Esophagus muscularis mucosa (tissue), 4 donors: ENCODE measurements around the gene CLIC3. TPM values are rescaled to one million over a fixed set of nuclear protein-coding genes. Genes with fewer than 3 reads are reported as not detected.

ENCODE experiments used
- DNase-seq: peaks from one replicate; pipeline ENCODE4 v3.0.0-alpha.2; 2017; ENCODE audit errors: extremely low spot score
- H3K27ac ChIP-seq, 4 donors: fragments of 200-600 bp; sonication (generic); replicated peaks in 1 of 4; 1 replicate in 3 of 4; 2 replicates in 1 of 4; pipeline ENCODE4 v1.5.1; 2016 to 2019; ENCODE audit warnings: mild to moderate bottlenecking in 1 of 4
- H3K27me3 ChIP-seq, 4 donors: fragments of 200-600 bp; sonication (generic); one replicate each; pipeline versions ENCODE4 v1.5.1 to v1.6.0; 2016 to 2019
- H3K36me3 ChIP-seq, 4 donors: fragments of 200-600 bp; sonication (generic); one replicate each; pipeline ENCODE4 v1.5.1; 2016 to 2019
- H3K4me1 ChIP-seq, 4 donors: fragments of 200-600 bp; sonication (generic); one replicate each; pipeline ENCODE4 v1.5.1; 2016 to 2019
- H3K4me3 ChIP-seq, 4 donors: fragments of 200-600 bp; sonication (generic); 1 replicate in 2 of 4; 2 replicates in 2 of 4; pipeline ENCODE4 v1.5.1; 2016 to 2019; ENCODE audit warnings: mild to moderate bottlenecking in 4 of 4, moderate library complexity in 1 of 4
- H3K9me3 ChIP-seq, 4 donors: fragments of 200-600 bp; sonication (generic); 1 replicate in 3 of 4; 2 replicates in 1 of 4; pipeline ENCODE4 v1.5.1; 2016 to 2019
- EP300 ChIP-seq: sonication (generic); formaldehyde crosslinking; IDR thresholded peaks from one replicate; pipeline ENCODE4 v1.6.1; 2017; ENCODE audit warnings: antibody characterized with exemption
- POLR2A ChIP-seq: fragments of 450-650 bp; IDR thresholded peaks from one replicate; pipeline ENCODE4 v1.6.1; 2017; ENCODE audit warnings: antibody characterized with exemption, moderate library complexity, mild to moderate bottlenecking, low read depth
- POLR2AphosphoS5 ChIP-seq, 2 donors: sonication (generic); formaldehyde crosslinking; IDR thresholded peaks; one replicate each; pipeline ENCODE4 v1.6.1; 2017; ENCODE audit warnings: antibody characterized with exemption in 2 of 2
- whole genome bisulfite sequencing: methylation state at CpG from one replicate; pipeline ENCODE4 v1.1.5; 2018; 5-methylcytosine and 5-hydroxymethylcytosine counted together
- intact Hi-C: fragments of 100-400 bp; cut with DNase I; formaldehyde crosslinking; loops from one replicate; pipeline ENCODE4 v1.15.1; 2023
- total RNA-seq, 4 donors: library from RNA; depleted of rRNA; stranded (reverse); fragments of >200 nt; gene quantifications; one replicate each; pipeline versions ENCODE4 v1.1.0 to v1.2.1, GENCODE V29; 2016
- TF ChIP-seq, protein P1 (sequence below), 3 experiments: fragments of 200-600 bp in 2 of 3; fragments of 450-650 bp in 1 of 3; sonication (generic) in 2 of 3; IDR thresholded peaks; one replicate each; pipeline ENCODE4 v1.5.1; 2017 to 2019; ENCODE audit warnings: antibody characterized with exemption in 3 of 3, mild to moderate bottlenecking in 2 of 3, moderate library complexity in 1 of 3

Gene CLIC3
- total RNA-seq, 4 donors from 2014 or later = 1.4 to 2.5 TPM; not detected in 2

DNA sequence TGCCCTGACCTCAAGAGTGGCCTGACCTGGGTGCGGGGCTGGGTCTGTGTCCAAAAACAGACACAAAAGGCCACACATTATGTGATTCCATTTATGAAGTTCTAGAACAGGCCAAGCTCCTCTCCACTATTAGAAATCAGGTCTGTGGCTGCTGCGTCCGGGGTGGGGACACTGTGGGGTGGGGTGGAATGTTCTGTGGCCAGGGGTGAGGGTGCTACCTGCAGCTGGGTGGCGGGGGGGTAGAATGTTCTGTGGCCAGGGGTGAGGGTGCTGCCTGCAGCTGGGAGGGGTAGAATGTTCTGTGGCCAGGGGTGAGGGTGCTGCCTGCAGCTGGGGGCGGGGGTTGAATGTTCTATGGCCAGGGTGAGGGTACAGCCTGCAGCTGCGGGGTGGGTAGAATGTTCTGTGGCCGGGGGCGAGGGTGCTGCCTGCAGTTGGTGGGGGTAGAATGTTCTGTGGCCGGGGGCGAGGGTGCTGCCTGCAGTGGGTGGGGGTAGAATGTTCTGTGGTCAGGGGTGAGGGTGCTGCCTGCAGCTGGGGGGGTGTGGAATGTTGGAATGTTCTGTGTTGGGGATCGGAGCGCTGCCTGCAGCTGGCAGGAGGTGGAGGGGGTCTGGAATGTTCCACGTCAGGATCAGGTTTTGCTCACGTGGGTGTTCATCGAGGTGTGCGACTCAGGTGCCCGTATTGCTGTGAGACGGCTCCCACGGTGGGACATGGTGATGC, 36.0 kb downstream of the CLIC3 start:
- Histone ChIP-seq H3K36me3 (no peaks in the 10 kb centered on the region), H3K27me3 (peaks cover 0 to 27% (median 0%) of the 10 kb centered on the region in 4 donors), H3K4me3 (no peak overlapping the region), H3K4me1 (peaks cover 6 to 16% (median 12%) of the 10 kb centered on the region in 4 donors), H3K9me3 (no peaks in the 10 kb centered on the region), H3K27ac (no peak overlapping the region)
- intact Hi-C loops = no loop called here
- DNase-seq = no peak
- 83% methylated on average over 19 of the region's 19 CpGs for WGBS
- TF ChIP-seq EP300 (no peak), POLR2AphosphoS5 (IDR thresholded peaks at IDR 0.05) (no peak), POLR2A (no peak)
- TF ChIP-seq, protein P1, sequence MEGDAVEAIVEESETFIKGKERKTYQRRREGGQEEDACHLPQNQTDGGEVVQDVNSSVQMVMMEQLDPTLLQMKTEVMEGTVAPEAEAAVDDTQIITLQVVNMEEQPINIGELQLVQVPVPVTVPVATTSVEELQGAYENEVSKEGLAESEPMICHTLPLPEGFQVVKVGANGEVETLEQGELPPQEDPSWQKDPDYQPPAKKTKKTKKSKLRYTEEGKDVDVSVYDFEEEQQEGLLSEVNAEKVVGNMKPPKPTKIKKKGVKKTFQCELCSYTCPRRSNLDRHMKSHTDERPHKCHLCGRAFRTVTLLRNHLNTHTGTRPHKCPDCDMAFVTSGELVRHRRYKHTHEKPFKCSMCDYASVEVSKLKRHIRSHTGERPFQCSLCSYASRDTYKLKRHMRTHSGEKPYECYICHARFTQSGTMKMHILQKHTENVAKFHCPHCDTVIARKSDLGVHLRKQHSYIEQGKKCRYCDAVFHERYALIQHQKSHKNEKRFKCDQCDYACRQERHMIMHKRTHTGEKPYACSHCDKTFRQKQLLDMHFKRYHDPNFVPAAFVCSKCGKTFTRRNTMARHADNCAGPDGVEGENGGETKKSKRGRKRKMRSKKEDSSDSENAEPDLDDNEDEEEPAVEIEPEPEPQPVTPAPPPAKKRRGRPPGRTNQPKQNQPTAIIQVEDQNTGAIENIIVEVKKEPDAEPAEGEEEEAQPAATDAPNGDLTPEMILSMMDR (IDR thresholded peaks at IDR 0.05) = no peak

DNA sequence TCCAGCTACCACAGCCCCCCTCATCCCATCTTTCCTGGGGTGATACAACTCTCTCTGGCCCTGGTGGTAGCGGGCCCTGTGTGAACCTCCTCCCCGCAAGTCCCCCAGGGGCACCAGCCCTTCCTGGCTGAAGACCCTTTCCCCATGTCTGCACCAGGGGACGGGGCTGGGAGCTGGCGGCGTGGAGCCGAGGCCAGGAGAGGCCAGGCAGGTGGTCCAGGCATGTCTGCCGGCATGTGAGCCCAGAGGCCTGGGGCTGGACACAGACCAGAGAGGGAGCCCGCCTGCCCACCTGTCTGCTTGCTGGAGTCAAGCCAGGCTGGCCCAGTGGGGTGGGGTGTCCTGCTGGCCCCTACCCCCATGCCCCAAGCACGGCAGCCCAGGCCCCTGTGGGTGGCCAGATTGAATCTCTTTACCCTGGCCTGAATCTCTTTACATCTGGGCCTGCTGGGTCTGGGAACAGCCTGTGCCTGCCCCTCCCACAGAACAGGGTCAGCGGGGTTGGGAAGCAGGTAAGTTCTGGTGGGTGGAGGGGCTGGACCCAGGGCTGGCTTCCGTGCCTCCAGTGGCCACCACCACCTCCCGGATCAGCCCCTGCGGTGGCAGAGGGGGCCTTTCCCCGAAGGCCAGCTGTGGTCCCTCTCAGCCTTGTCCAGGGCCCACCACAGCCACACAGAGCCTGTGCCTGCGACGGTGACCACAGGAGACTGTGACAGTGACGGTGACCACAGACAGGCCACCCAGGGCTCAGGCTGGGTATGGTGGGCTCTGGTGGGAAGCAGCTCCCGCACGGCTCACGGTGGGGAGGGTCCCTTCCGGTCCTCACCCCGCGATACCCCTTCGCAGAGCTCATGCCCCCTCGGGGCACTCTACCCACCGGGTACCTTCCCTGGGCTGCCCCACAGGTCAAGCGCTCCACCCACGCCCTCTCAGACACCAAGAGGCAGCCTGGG, 37.2 kb downstream of the CLIC3 start:
- intact Hi-C loops = no loop called here
- H3K9me3 ChIP-seq = no peaks in the 10 kb centered on the region
- H3K36me3 ChIP-seq = no peaks in the 10 kb centered on the region
- H3K27me3 ChIP-seq = peaks cover 0 to 21% (median 0%) of the 10 kb centered on the region in 4 donors
- H3K4me1 ChIP-seq = peaks cover 3 to 10% (median 5%) of the 10 kb centered on the region in 4 donors
- no peak for DNase-seq
- H3K4me3 ChIP-seq = no peak overlapping the region
- no peak overlapping the region for H3K27ac ChIP-seq
- 89% methylated on average over 21 of the region's 28 CpGs for WGBS
- TF ChIP-seq, protein P1 (IDR thresholded peaks at IDR 0.05) = no peak
- TF ChIP-seq POLR2AphosphoS5 (IDR thresholded peaks at IDR 0.05) = no peak
- no peak for TF ChIP-seq EP300
- no peak for TF ChIP-seq POLR2A

DNA sequence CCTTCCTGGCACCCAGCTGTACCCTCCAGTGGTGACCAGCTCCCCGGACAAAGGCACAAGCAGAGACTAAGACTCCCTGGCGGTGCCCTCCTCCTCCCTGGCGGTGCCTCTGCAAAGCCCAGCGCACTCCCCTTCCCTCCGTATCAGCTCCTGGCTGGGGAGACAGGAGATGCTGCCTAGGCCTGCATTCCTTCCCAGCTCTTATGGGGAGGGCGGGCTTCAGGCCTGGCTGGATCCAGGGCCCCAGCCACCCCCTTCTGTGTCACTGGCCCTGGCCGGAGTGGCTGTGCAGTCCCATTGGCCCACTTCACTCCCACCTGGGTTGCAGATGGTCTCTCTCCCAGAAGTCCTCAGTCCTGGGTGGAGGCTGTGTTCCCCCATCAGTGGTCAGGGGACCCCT, 37.9 kb downstream of the CLIC3 start:
- WGBS = 93% methylated on average over 6 of the region's 7 CpGs
- TF ChIP-seq POLR2AphosphoS5 (IDR thresholded peaks at IDR 0.05) (no peak), POLR2A (no peak), EP300 (no peak)
- TF ChIP-seq, protein P1 (IDR thresholded peaks at IDR 0.05) = no peak
- H3K4me1 ChIP-seq = peaks cover 0 to 9% (median 4%) of the 10 kb centered on the region in 4 donors
- DNase-seq = no peak
- intact Hi-C loops = no loop called here
- H3K4me3 ChIP-seq = no peak overlapping the region
- H3K27ac ChIP-seq = no peak overlapping the region
- no peaks in the 10 kb centered on the region for H3K36me3 ChIP-seq
- no peaks in the 10 kb centered on the region for H3K9me3 ChIP-seq
- H3K27me3 ChIP-seq = peaks cover 0 to 15% (median 0%) of the 10 kb centered on the region in 4 donors

DNA sequence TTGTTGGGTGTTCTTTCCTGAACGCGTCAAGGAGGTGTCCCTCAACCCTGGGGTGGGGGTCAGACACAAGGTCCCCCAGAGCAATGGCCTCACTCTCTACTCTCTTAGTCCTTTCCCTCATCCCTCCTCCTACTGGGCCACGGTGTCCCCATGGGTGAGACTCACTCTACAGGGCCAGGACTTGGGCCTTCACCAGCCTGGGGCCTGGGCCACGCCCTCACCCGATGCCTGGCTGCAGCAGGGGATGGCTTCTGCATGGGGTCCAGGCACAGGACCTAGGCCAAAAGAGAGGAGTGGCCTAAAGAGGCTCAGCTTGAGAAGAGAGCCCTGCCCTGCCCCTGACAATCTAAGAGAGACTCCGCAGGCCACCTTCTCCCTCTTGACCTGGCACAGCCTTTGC, 38.5 kb downstream of the CLIC3 start:
- H3K27ac ChIP-seq = no peak overlapping the region
- TF ChIP-seq POLR2AphosphoS5 (IDR thresholded peaks at IDR 0.05) = no peak
- TF ChIP-seq, protein P1 (IDR thresholded peaks at IDR 0.05) = no peak
- TF ChIP-seq POLR2A = no peak
- no peak for TF ChIP-seq EP300

More for the DNA sequence above, 38.5 kb downstream of the CLIC3 start:
- no peaks in the 10 kb centered on the region for H3K36me3 ChIP-seq
- no peak overlapping the region for H3K4me3 ChIP-seq
- DNase-seq = no peak
- WGBS = 94% methylated on average over 6 of the region's 6 CpGs
- H3K4me1 ChIP-seq = peaks cover 0 to 9% (median 4%) of the 10 kb centered on the region in 4 donors
- intact Hi-C loops = no loop called here
- H3K27me3 ChIP-seq = peaks cover 0 to 15% (median 0%) of the 10 kb centered on the region in 4 donors
- no peaks in the 10 kb centered on the region for H3K9me3 ChIP-seq
